DMS 273 treated with DMSO at 0.1 percent for 48 hours (cell line): Measurements from ENCODE around the gene CDKN1A.
"Not testable (repeated sequence)": the region's sequence is repeated elsewhere in the genome, so short reads cannot be mapped to it uniquely, and the experiment has no call there.

Source experiments
- DNase-seq: peaks from one replicate; lab custom pipeline; 2025; lab: John Stamatoyannopoulos, UW

Gene CDKN1A

GRCh38 chr6:36720251-36721141 lies 42.0 kb downstream of the CDKN1A start:
- no peak for DNase-seq

- DNase-seq, result no peak
Measured at GRCh38 chr6:36721369-36722140, 43.0 kb downstream of the CDKN1A start.

GRCh38 chr6:36722365-36722764 lies 43.9 kb downstream of the CDKN1A start:
- no peak for DNase-seq

GRCh38 chr6:36722879-36723278 lies 44.4 kb downstream of the CDKN1A start:
- no peak for DNase-seq

- not testable (repeated sequence) for DNase-seq
Measured at GRCh38 chr6:36723992-36724391, 45.5 kb downstream of the CDKN1A start.

- DNase-seq, result no peak
Measured at GRCh38 chr6:36724514-36725390, 46.2 kb downstream of the CDKN1A start.

- no peak for DNase-seq
Measured at GRCh38 chr6:36725581-36725980, 47.1 kb downstream of the CDKN1A start.

- peak; percentile 84 for DNase-seq
Measured at GRCh38 chr6:36727505-36728021, 49.0 kb downstream of the CDKN1A start.

GRCh38 chr6:36728289-36729160 lies 50.0 kb downstream of the CDKN1A start:
- no peak for DNase-seq

GRCh38 chr6:36729161-36729524 lies 50.6 kb downstream of the CDKN1A start:
- no peak for DNase-seq

- DNase-seq, result no peak
Measured at GRCh38 chr6:36730424-36731380, 52.2 kb downstream of the CDKN1A start.

GRCh38 chr6:36731622-36732310 lies 53.3 kb downstream of the CDKN1A start:
- DNase-seq, result no peak

- DNase-seq, result no peak
Measured at GRCh38 chr6:36733300-36733699, 54.8 kb downstream of the CDKN1A start.

- DNase-seq, result no peak
Measured at GRCh38 chr6:36734486-36735060, 56.1 kb downstream of the CDKN1A start.

- DNase-seq, result no peak
Measured at GRCh38 chr6:36735110-36736071, 56.9 kb downstream of the CDKN1A start.
